Measurements from ENCODE around the gene IGLL5.

The IGLL5 gene

GRCh38 chr22:22908495-22908861, 20.9 kb downstream of the IGLL5 start:
- H3K27ac ChIP-seq, result no peak overlapping the region
- no peak for TF ChIP-seq CTCF (conservative IDR thresholded peaks at IDR 0.05)

DNA sequence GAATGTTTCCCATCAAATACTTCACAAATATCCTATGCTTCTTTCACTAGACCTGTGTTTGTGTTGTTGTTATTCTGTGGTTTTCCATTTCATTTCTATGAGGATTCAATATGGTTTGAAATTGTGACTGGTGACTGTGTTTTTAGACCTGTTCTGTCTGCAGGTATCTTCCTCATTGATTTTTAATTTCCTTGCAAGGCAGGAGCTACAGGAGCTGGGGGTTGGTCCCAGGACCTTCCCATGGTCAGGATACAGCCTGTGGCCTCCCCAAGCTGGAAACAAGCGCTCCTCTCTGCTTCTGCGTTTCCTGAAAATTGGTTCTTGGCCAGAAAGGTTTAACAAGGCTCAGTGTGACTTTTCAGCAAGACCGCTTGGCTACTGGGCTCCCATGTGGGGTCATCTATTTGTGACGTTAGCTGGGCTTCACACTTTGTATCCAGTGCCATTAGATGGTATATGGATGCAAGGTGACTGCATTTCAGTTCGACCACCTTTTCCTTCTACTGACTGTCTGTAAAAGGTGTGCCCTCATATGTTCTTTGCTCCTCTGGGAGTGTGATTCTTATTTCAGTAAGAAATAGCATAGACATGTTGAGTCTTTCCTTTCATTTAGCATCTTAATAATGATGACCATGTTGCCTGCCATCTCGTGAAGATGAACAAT, 21.5 kb downstream of the IGLL5 start:
- H3K27ac ChIP-seq, result no peak overlapping the region
- no peak for TF ChIP-seq CTCF (conservative IDR thresholded peaks at IDR 0.05)

GRCh38 chr22:22909605-22910271, 22.1 kb downstream of the IGLL5 start:
- no peak overlapping the region for H3K27ac ChIP-seq
- no peak for TF ChIP-seq CTCF (conservative IDR thresholded peaks at IDR 0.05)

DNA sequence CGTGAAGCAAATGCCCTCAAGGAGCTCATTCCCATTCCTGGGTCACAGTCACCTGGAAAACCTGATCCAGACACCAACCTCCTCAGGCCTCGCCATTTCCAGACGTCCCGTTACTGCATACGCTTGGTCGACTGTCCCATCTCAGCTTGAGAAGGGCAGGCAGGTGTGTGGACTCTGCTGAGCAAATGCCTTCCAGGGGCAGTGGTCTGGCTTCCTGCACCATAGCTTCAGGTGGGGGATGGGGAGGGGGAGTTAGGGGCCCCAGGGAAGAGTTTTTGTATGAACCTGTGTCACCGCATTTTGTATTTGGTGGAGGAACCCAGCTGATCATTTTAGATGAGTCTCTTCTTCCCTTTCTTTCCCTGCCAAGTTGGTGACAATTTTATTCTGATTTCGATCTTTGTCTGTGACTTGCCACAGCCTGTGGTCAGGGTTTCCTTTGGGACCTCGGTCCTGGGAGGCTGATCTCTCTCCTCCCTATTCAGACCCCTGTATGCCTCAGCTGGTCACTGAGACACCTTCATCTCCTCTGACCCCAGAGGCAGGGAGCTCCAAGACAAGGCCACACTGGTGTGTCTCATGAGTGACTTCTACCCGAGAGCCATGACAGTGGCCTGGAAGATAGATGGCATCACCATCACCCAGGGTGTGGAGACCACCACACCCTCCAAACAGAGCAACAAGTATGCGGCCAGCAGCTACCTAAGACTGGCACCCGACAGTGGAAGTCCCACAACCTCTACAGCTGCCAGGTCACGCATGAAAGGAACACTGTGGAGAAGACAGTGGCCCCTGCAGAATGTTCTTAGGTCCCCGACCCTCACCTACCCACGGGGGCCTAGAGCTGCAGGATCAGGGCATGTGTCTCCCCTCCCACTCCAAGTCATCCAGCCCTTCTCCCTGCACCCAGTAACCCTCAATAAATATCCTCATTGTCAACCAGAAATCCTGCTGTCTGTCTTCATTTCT, 22.9 kb downstream of the IGLL5 start:
- H3K27ac ChIP-seq, result no peak overlapping the region
- no peak for TF ChIP-seq CTCF (conservative IDR thresholded peaks at IDR 0.05)

DNA sequence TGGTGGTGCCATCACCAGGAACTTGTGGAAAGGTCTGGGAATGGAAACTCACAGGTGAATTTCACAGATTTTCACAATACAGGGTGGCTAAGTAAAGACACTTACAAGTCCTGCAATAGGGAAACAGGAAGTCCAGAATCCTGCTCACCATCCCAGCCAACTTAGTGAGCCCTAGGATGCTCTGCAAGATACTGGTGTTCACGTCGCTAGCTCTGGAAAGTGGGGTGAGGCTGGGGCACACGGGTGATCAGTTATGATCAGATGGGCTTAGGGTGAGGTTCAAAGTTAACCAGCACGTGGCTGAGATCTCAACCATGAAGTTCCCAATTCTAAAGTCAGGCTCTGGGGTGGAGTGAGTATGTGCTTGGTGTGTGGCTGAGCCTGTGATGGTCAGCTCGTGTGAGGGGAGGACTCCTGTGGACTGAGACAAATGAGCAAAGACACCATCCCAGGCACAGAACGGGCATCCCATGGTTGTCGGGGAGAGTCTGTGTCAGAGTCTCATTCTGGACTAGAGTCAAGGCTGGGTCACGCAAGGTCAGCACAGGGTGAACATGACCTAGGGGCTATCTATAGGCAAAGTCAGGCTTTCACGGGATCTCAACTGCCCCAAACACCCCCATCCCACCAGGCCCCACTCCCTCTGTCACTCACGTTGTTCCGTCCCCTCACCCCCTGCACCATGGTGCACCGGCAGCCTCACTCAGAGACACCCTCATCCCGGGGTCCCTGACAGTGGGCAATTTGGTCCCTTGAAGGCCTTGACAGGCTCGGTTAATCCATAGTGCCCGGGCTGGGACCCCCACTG, 23.9 kb downstream of the IGLL5 start:
- no peak for TF ChIP-seq CTCF (conservative IDR thresholded peaks at IDR 0.05)

DNA sequence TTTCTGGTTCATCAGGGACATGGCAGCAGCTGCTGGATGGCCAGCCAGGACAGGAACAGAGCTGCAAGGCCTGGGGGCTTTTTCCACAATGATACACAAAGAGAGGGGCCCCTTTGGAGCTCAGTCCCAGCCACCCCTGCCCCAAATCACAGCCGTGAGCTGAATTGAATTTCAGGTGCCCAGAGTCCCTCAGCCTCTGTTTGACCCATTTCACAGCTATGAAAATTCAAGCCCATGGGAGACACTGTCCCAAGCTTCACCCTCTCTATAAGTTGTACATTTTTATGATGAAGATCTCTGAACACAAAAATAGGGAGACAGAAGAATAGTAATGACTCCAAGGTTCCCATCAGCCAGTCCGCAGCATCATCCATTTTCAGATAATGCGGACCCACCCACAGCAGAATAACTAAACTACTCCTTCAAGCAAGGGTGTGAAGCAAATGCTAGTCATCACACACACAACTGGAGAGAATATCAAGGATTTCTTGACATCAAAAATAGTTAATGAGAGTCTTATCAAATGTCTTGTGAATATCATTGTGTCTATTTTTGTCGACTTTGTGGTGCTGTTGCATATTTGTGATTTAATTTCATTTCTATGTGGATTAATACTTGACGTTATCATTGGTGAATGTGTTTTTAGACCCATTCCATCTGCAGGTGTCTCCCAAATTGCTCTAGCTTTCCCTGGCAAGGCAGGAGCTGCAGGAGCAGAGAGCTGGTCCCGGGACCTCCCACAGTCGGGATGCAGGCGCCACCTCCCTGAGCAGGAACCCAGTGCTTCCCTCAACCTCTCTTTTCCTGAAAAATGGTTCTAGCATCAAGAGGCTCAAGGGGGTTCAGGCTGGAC, 24.7 kb downstream of the IGLL5 start:
- no peak for TF ChIP-seq CTCF (conservative IDR thresholded peaks at IDR 0.05)

More for the DNA sequence above, 23.9 kb downstream of the IGLL5 start:
- no peak overlapping the region for H3K27ac ChIP-seq

More for the DNA sequence above, 24.7 kb downstream of the IGLL5 start:
- H3K27ac ChIP-seq, result no peak overlapping the region
